HEK293T (cell line): Measurements from ENCODE around the gene HAO2.
"Not testable (repeated sequence)": the region's sequence is repeated elsewhere in the genome, so short reads cannot be mapped to it uniquely, and the experiment has no call there.

Experiments used
- CTCF ChIA-PET: fragments of 350-600 bp; formaldehyde crosslinking; extraction: SDS; loops from one replicate; lab custom pipeline; 2021; ENCODE audit warnings: antibody characterized with exemption, inconsistent platforms; lab: Yijun Ruan, JAX
- POLR2A ChIA-PET: fragments of 350-600 bp; formaldehyde crosslinking; extraction: SDS; loops from one replicate; lab custom pipeline; 2020; ENCODE audit warnings: antibody characterized with exemption, inconsistent platforms; lab: Yijun Ruan, JAX
- DNase-seq: peaks from one replicate; pipeline ENCODE4 v3.0.0; 2012; ENCODE audit warnings: mixed read lengths; ENCODE audit errors: extremely low spot score
- ARNT ChIP-seq: fragments of 450-650 bp; IDR thresholded peaks from 2 replicates; pipeline ENCODE4 v1.6.1; 2017; ENCODE audit warnings: mild to moderate bottlenecking
- BHLHE40 ChIP-seq: fragments of 450-650 bp; IDR thresholded peaks from 2 replicates; pipeline ENCODE4 v1.6.1; 2016; ENCODE audit warnings: mild to moderate bottlenecking, moderate library complexity, borderline replicate concordance
- CTBP1 ChIP-seq: fragments of 450-650 bp; IDR thresholded peaks from 2 replicates; pipeline ENCODE4 v1.6.1; 2016; ENCODE audit warnings: borderline replicate concordance
- ELF4 ChIP-seq: fragments of 450-650 bp; IDR thresholded peaks from 2 replicates; pipeline ENCODE4 v1.6.1; 2017; ENCODE audit warnings: antibody characterized with exemption
- FOXA1 ChIP-seq: fragments of 450-650 bp; IDR thresholded peaks from 2 replicates; pipeline ENCODE4 v1.6.1; 2016; ENCODE audit warnings: mild to moderate bottlenecking
- FOXK2 ChIP-seq: fragments of 450-650 bp; IDR thresholded peaks from 2 replicates; pipeline ENCODE4 v1.6.1; 2016; ENCODE audit warnings: mild to moderate bottlenecking
- FOXM1 ChIP-seq: fragments of 450-650 bp; IDR thresholded peaks from 2 replicates; pipeline ENCODE4 v1.6.1; 2017; ENCODE audit warnings: mild to moderate bottlenecking, borderline replicate concordance
- HDGF ChIP-seq: fragments of 450-650 bp; IDR thresholded peaks from 2 replicates; pipeline ENCODE4 v1.6.1; 2017; ENCODE audit warnings: antibody characterized with exemption, borderline replicate concordance
- L3MBTL2 ChIP-seq: fragments of 450-650 bp; conservative IDR thresholded peaks from 2 replicates; pipeline ENCODE4 v1.6.1; 2016; ENCODE audit warnings: mild to moderate bottlenecking
- LEF1 ChIP-seq: fragments of 450-650 bp; IDR thresholded peaks from 2 replicates; pipeline ENCODE4 v1.6.1; 2017; ENCODE audit warnings: mild to moderate bottlenecking, borderline replicate concordance
- NFRKB ChIP-seq: fragments of 450-650 bp; IDR thresholded peaks from 2 replicates; pipeline ENCODE4 v1.6.1; 2016; ENCODE audit warnings: mild to moderate bottlenecking, moderate library complexity
- SP1 ChIP-seq: fragments of 450-650 bp; IDR thresholded peaks from 2 replicates; pipeline ENCODE4 v1.6.1; 2017
- SUZ12 ChIP-seq: fragments of 450-650 bp; IDR thresholded peaks from 2 replicates; pipeline ENCODE4 v1.6.1; 2016; ENCODE audit warnings: mild to moderate bottlenecking
- TARDBP ChIP-seq: fragments of 450-650 bp; IDR thresholded peaks from 2 replicates; pipeline ENCODE4 v1.6.1; 2016
- ZNF384 ChIP-seq: fragments of 450-650 bp; IDR thresholded peaks from 2 replicates; pipeline ENCODE4 v1.6.1; 2016
- TF ChIP-seq, protein P1 (sequence below): fragments of 450-650 bp; IDR thresholded peaks from 2 replicates; pipeline ENCODE4 v1.6.1; 2016

HAO2 gene

GRCh38 chr1:119331190-119331515 is 37.4 kb upstream of the HAO2 start:
- TF ChIP-seq NFRKB (no peak), ARNT (no peak), FOXK2 (no peak), ELF4 (no peak), FOXA1 (no peak), BHLHE40 (no peak), LEF1 (no peak), SUZ12 (no peak), TARDBP (no peak), CTBP1 (no peak), L3MBTL2 (no peak), ZNF384 (no peak), HDGF (no peak), SP1 (no peak), FOXM1 (no peak)
- TF ChIP-seq, protein P1, sequence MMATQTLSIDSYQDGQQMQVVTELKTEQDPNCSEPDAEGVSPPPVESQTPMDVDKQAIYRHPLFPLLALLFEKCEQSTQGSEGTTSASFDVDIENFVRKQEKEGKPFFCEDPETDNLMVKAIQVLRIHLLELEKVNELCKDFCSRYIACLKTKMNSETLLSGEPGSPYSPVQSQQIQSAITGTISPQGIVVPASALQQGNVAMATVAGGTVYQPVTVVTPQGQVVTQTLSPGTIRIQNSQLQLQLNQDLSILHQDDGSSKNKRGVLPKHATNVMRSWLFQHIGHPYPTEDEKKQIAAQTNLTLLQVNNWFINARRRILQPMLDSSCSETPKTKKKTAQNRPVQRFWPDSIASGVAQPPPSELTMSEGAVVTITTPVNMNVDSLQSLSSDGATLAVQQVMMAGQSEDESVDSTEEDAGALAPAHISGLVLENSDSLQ = no peak
- ChIA-PET CTCF (no interaction called here), POLR2A (no interaction called here)
- no peak for DNase-seq

DNA sequence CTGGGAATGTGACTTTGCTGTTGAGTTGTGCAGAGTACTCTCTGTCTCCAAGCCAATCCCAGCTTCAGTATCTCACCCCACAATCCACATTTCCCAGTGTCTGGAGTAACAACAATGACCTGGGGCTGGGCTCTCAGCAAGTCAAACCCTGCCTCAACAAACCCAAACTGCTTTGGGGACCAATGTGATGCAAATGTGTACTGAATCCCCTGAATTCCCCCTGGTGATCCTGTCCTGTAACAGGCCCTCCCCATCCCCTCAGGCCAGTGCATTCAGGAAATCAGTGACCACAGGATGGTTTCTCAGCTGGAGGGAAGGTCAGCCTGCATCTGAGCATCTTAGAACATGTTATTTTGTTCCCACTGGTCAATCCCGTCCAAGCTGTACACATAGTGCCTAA is 36.7 kb upstream of the HAO2 start:
- TF ChIP-seq ZNF384 = no peak
- TF ChIP-seq NFRKB = no peak
- no peak for TF ChIP-seq BHLHE40
- TF ChIP-seq SP1 = no peak
- TF ChIP-seq ELF4 = no peak
- no peak for TF ChIP-seq CTBP1
- TF ChIP-seq, protein P1 = no peak
- TF ChIP-seq FOXK2 = no peak
- no peak for TF ChIP-seq ARNT
- TF ChIP-seq HDGF = no peak
- TF ChIP-seq FOXM1 = no peak
- TF ChIP-seq TARDBP = no peak
- TF ChIP-seq LEF1 = no peak
- TF ChIP-seq SUZ12 = no peak
- no peak for TF ChIP-seq FOXA1
- no peak for TF ChIP-seq L3MBTL2
- POLR2A ChIA-PET = no interaction called here
- CTCF ChIA-PET = no interaction called here
- no peak for DNase-seq

DNA sequence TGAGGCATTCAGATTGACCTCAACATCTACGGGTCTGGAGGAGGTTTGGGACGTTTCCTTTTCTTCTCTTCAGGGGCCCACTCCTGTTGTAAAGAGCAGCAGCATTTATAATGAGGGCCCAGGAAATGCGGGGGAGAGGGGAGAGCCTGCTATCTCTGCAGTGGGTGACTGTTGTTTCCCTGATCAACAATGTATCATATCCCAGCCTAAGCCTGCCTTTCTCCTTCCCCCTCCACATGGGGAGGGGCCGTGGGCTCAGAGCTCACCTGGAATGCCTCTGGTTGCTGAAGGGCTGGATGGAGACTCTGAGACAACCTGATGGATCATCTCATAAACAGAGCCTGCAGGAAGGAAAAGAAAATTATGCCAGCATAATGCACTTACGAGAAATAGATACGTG is 36.0 kb upstream of the HAO2 start:
- no peak for DNase-seq
- POLR2A ChIA-PET = no interaction called here
- CTCF ChIA-PET = no interaction called here
- TF ChIP-seq SUZ12 = no peak
- TF ChIP-seq, protein P1 = no peak
- TF ChIP-seq ELF4 = no peak
- TF ChIP-seq NFRKB = no peak
- no peak for TF ChIP-seq CTBP1
- TF ChIP-seq TARDBP = no peak
- no peak for TF ChIP-seq L3MBTL2
- TF ChIP-seq FOXM1 = no peak
- no peak for TF ChIP-seq ARNT
- no peak for TF ChIP-seq FOXA1
- no peak for TF ChIP-seq LEF1

DNA sequence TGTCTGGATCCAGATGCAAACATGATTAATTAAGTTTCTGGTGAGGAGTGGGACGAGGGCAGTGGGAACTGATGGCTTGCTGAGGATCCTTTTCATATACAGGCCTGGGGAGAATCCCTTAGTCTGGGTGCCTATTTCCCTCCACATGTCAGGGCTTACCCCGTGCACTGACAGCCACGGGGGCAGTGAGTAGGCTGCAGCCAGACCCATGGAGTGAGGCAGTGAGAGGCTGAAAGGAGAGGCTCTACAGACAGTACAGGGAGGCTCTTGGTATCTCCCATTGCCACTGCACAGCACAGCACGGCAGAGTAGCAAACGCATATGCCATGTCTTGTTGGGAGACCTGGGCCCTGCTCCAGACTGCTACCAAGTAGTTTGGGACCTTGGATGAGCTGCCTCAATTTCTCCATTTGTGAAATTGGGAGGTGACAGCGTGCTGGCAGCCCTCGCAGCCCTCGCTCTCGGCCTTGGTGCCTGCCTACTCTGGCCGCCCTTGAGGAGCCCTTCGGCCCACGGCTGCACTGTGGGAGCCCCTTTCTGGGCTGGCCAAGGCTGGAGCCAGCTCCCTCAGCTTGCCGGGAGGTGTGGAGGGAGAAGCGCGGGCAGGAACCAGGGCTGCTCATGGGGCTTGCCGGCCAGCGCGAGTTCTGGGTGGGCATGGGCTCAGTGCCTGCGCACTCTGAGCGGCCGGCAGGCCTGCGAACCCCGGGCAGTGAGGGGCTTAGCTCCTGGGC is 35.3 kb upstream of the HAO2 start:
- DNase-seq = no peak
- POLR2A ChIA-PET = no interaction called here

DNA sequence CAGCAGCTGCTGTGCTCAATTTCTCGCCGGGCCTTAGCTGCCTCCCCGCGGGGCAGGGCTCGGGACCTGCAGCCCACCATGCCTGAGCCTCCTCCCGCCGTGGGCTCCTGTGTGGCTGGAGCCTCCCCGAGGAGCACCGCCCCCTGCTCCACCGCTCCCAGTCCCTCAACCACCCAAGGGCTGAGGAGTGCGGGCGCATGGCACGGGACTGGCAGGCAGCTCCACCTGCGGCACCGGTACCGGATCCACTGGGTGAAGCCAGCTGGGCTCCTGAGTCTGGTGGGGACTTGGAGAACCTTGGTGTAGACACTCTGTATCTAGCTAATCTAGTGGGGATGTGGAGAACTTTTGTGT is 34.7 kb upstream of the HAO2 start:
- CTCF ChIA-PET, POLR2A ChIA-PET, DNase-seq: not testable (repeated sequence)

More for the DNA sequence above, 35.3 kb upstream of the HAO2 start:
- CTCF ChIA-PET = no interaction called here
- no peak for TF ChIP-seq CTBP1
- no peak for TF ChIP-seq BHLHE40
- TF ChIP-seq HDGF = no peak
- no peak for TF ChIP-seq FOXA1
- no peak for TF ChIP-seq SP1
- TF ChIP-seq L3MBTL2 = no peak
- TF ChIP-seq TARDBP = no peak
- no peak for TF ChIP-seq FOXM1
- no peak for TF ChIP-seq LEF1
- TF ChIP-seq, protein P1 = no peak
- TF ChIP-seq SUZ12 = no peak
- TF ChIP-seq ZNF384 = no peak
- no peak for TF ChIP-seq ARNT
- no peak for TF ChIP-seq ELF4
- no peak for TF ChIP-seq FOXK2
- no peak for TF ChIP-seq NFRKB

DNA sequence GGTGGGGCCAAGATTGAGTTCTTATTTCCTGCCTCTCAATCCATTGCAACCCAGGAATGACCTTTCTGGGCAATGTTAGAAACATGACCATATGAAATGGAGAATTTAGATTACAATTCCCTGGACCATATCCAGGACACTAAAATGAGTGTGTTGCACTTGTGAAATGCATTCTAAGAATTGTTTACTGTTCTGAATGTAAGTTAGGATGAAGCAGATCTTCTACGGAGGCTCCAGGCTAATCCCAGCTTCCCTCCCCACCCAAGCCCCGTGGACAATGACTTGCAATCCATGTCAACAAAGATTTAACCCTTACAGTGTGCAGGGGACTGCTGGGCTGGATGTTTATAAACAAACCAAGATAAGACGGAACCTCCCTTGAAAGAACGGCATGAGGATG is 31.7 kb upstream of the HAO2 start:
- TF ChIP-seq, protein P1 = no peak
- TF ChIP-seq BHLHE40 (no peak), HDGF (no peak), CTBP1 (no peak), L3MBTL2 (no peak), FOXM1 (no peak), ZNF384 (no peak), ARNT (no peak), NFRKB (no peak), SP1 (no peak)
- no peak for DNase-seq
- ChIA-PET POLR2A (no interaction called here), CTCF (interaction anchor here (1.0 to 1.3 kb wide), 2 partner anchors 10 to 62 kb away, joined by 3 to 4 read pairs; no protein-coding TSS in a partner anchor)
